ENCODE data around the gene NAIF1. TPM values are rescaled to one million over a fixed set of nuclear protein-coding genes. Genes with fewer than 3 reads are reported as not detected.

Gene NAIF1
- total RNA-seq, 1 experiment from 2014 or later, result 12.4 TPM

- no peak for TF ChIP-seq NR3C1 (CRISPR knock-in tag; conservative IDR thresholded peaks at IDR 0.05; ENCODE audit: low read depth)
- TF ChIP-seq, protein P1, sequence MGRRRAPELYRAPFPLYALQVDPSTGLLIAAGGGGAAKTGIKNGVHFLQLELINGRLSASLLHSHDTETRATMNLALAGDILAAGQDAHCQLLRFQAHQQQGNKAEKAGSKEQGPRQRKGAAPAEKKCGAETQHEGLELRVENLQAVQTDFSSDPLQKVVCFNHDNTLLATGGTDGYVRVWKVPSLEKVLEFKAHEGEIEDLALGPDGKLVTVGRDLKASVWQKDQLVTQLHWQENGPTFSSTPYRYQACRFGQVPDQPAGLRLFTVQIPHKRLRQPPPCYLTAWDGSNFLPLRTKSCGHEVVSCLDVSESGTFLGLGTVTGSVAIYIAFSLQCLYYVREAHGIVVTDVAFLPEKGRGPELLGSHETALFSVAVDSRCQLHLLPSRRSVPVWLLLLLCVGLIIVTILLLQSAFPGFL (CRISPR knock-in tag; IDR thresholded peaks at IDR 0.05; ENCODE audit: borderline replicate concordance), result no peak
- ChIA-PET CTCF (interaction anchor here (0.6 to 3.7 kb wide), 10 partner anchors 10 to 114 kb away, joined by 3 to 34 read pairs (median 6); partner anchors contain the start of genes NAIF1 and SLC25A25), POLR2A (no interaction called here)
- H3K27me3 Mint-ChIP-seq (ENCODE audit: low read depth), result no peaks in the 10 kb centered on the region
- H3K4me3 Mint-ChIP-seq, result no peak overlapping the region
- no peak for DNase-seq (ENCODE audit: low spot score)
- H3K9me3 Mint-ChIP-seq, result no peaks in the 10 kb centered on the region
- ATAC-seq, result peak; percentile 65
- H3K4me1 Mint-ChIP-seq, result peaks cover 31% of the 10 kb centered on the region
- H3K27ac Mint-ChIP-seq, result peak overlapping the region; percentile 40
- no peaks in the 10 kb centered on the region for H3K36me3 Mint-ChIP-seq
Observed at GRCh38 chr9:128056887-128057723, 10.0 kb downstream of the NAIF1 start.

GRCh38 chr9:128056086-128056485 is 11.0 kb downstream of the NAIF1 start:
- CTCF ChIA-PET, result interaction anchor here (1.0 to 3.7 kb wide), 6 partner anchors 11 to 113 kb away, joined by 3 to 34 read pairs (median 10); partner anchors contain the start of genes NAIF1 and SLC25A25
- POLR2A ChIA-PET, result no interaction called here
- H3K27ac Mint-ChIP-seq, result no peak overlapping the region

GRCh38 chr9:128055344-128056040 is 11.6 kb downstream of the NAIF1 start:
- no peaks in the 10 kb centered on the region for H3K9me3 Mint-ChIP-seq
- no peaks in the 10 kb centered on the region for H3K36me3 Mint-ChIP-seq
- ATAC-seq, result peak; percentile 23; the same call in 1 of the 2 replicates
- POLR2A ChIA-PET, result no interaction called here
- no peak overlapping the region for H3K4me3 Mint-ChIP-seq
- no peaks in the 10 kb centered on the region for H3K27me3 Mint-ChIP-seq (ENCODE audit: low read depth)
- no peak for DNase-seq (ENCODE audit: low spot score)
- H3K4me1 Mint-ChIP-seq, result peaks cover 31% of the 10 kb centered on the region
- H3K27ac Mint-ChIP-seq, result peak overlapping the region; percentile 57
- CTCF ChIA-PET, result interaction anchor here (0.6 to 3.7 kb wide), 6 partner anchors 12 to 113 kb away, joined by 3 to 34 read pairs (median 4); partner anchors contain the start of gene NAIF1
- TF ChIP-seq, protein P2, sequence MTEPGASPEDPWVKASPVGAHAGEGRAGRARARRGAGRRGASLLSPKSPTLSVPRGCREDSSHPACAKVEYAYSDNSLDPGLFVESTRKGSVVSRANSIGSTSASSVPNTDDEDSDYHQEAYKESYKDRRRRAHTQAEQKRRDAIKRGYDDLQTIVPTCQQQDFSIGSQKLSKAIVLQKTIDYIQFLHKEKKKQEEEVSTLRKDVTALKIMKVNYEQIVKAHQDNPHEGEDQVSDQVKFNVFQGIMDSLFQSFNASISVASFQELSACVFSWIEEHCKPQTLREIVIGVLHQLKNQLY (CRISPR knock-in tag; IDR thresholded peaks at IDR 0.05), result no peak
- TF ChIP-seq ARID4B (CRISPR knock-in tag; IDR thresholded peaks at IDR 0.05; ENCODE audit: borderline replicate concordance) (no peak), ELF4 (CRISPR knock-in tag; IDR thresholded peaks at IDR 0.05; ENCODE audit: low read depth) (no peak), ATF1 (CRISPR knock-in tag; IDR thresholded peaks at IDR 0.05) (no peak), JUN (CRISPR knock-in tag; IDR thresholded peaks at IDR 0.05) (no peak), FOXJ3 (CRISPR knock-in tag; IDR thresholded peaks at IDR 0.05; ENCODE audit: borderline replicate concordance) (no peak), USF2 (CRISPR knock-in tag; IDR thresholded peaks at IDR 0.05) (no peak), FOXP1 (CRISPR knock-in tag; IDR thresholded peaks at IDR 0.05; ENCODE audit: borderline replicate concordance) (no peak)
- TF ChIP-seq, protein P3, sequence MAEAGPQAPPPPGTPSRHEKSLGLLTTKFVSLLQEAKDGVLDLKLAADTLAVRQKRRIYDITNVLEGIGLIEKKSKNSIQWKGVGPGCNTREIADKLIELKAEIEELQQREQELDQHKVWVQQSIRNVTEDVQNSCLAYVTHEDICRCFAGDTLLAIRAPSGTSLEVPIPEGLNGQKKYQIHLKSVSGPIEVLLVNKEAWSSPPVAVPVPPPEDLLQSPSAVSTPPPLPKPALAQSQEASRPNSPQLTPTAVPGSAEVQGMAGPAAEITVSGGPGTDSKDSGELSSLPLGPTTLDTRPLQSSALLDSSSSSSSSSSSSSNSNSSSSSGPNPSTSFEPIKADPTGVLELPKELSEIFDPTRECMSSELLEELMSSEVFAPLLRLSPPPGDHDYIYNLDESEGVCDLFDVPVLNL (CRISPR knock-in tag; IDR thresholded peaks at IDR 0.05; ENCODE audit: borderline replicate concordance, low read depth), result no peak

More at GRCh38 chr9:128056086-128056485, 11.0 kb downstream of the NAIF1 start:
- Mint-ChIP-seq H3K4me1 (peaks cover 31% of the 10 kb centered on the region), H3K27me3 (ENCODE audit: low read depth) (no peaks in the 10 kb centered on the region), H3K9me3 (no peaks in the 10 kb centered on the region), H3K36me3 (no peaks in the 10 kb centered on the region), H3K4me3 (no peak overlapping the region)
- no peak for DNase-seq (ENCODE audit: low spot score)
- TF ChIP-seq KAT7 (CRISPR knock-in tag; IDR thresholded peaks at IDR 0.05; ENCODE audit: borderline replicate concordance), result no peak
- TF ChIP-seq ESRRA (CRISPR knock-in tag; IDR thresholded peaks at IDR 0.05; ENCODE audit: borderline replicate concordance), result no peak
- TF ChIP-seq, protein P4, sequence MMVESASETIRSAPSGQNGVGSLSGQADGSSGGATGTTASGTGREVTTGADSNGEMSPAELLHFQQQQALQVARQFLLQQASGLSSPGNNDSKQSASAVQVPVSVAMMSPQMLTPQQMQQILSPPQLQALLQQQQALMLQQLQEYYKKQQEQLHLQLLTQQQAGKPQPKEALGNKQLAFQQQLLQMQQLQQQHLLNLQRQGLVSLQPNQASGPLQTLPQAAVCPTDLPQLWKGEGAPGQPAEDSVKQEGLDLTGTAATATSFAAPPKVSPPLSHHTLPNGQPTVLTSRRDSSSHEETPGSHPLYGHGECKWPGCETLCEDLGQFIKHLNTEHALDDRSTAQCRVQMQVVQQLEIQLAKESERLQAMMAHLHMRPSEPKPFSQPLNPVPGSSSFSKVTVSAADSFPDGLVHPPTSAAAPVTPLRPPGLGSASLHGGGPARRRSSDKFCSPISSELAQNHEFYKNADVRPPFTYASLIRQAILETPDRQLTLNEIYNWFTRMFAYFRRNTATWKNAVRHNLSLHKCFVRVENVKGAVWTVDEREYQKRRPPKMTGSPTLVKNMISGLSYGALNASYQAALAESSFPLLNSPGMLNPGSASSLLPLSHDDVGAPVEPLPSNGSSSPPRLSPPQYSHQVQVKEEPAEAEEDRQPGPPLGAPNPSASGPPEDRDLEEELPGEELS (CRISPR knock-in tag; IDR thresholded peaks at IDR 0.05), result no peak
- TF ChIP-seq ZNF396 (CRISPR knock-in tag; IDR thresholded peaks at IDR 0.05; ENCODE audit: borderline replicate concordance), result no peak
- TF ChIP-seq SP1 (CRISPR knock-in tag; conservative IDR thresholded peaks at IDR 0.05), result no peak
- TF ChIP-seq NFYB (CRISPR knock-in tag; conservative IDR thresholded peaks at IDR 0.05; ENCODE audit: low read depth), result no peak
- no peak for ATAC-seq
